H54 (cell line): ENCODE data around the gene TMEM94.
A peak's percentile ranks its signal among the peaks of the same experiment; 100 is the strongest.

ENCODE experiments used
- DNase-seq: peaks from one replicate; pipeline ENCODE4 v3.0.0; 2011; ENCODE audit warnings: low spot score, mixed read lengths; ENCODE audit not compliant: insufficient read length
- FAIRE-seq: peaks from 3 replicates; lab custom pipeline; 2011; peaks lifted over from hg19 to GRCh38; lab: Jason Lieb, UNC
- POLR2A ChIP-seq: IDR thresholded peaks from 2 replicates; pipeline ENCODE4 v1.6.1; 2011; ENCODE audit warnings: low read depth, mild to moderate bottlenecking, low read length

Gene TMEM94

GRCh38 chr17:75456417-75457046 is at the start of gene TMEM94:
Gene TMEM94, plus strand, starts transcription at chr17:75456635. Its CDS starts 15,271 bp downstream, at chr17:75471906.
- DNase-seq (peak; percentile 98), FAIRE-seq (peak; percentile 55)
- TF ChIP-seq POLR2A: peak; percentile 42

DNA sequence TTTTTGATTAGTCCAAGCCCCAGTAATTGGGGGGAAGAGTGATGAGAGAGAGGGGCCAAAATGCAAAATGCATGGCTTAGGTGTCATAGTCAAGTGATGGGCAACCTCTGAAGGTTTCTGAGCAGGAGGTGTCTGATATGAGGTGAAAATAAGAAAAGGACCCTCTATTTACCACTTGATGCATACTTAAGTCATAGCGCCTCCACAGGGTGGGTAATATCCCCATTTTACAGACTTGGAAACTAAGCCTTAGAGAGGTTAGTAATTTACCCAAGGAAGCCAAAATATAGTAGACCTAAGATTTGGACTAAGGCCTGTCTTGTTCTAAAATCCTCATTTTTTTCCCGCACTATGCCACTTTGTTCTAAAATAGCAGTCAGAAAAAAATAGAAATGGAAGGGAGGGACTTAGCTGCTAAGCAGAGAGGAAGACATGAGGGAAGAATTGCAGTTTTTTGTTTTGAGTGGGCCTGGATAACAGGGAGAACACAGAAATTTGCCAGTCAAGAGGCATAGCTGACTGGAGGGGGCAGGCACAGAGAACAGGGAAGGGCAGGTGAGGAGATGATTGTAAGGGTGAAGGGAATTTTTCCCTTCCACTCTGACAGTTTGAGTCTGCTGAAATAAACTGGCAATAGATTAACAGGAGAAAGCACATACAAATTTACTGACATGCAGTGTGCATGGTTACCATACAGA is 48.6 kb upstream of the TMEM94 start:
- TF ChIP-seq POLR2A: no peak
- no peak for FAIRE-seq
- no peak for DNase-seq

GRCh38 chr17:75410141-75410540 is 46.3 kb upstream of the TMEM94 start:
- no peak for DNase-seq
- FAIRE-seq: no peak
- no peak for TF ChIP-seq POLR2A

DNA sequence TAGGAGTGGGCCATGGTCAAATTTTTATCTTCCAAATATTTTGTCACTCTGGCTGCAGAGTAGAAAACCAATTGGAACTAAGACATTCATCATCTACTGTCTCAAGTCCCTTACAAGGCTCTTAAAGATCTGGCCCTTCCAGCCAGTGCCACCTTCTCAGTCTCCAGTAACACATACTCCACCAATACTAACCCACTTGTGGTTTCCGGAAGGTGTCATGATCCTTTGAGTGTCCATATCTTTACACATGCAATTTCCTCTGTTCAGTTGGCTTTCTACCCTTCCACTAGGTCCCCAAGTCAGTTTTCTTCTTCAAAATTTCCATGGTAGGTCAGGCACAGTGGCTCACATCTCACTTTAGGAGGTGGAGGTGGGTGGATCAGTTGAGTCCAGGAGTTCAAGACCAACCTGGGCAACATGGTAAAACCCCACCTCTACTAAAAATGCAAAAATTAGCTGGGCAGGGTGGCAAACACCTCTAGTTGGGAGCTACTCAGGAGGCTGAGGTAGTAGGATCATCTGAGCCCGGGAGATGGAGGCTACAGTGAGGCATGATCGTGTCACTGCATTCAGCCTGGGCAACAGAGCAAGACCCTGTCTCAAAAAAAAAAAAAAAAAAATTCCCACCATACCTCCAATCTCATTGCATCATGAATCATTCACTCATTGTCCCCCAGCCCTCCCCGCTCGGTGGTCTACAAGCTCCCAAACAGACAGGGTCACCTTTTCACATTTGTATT is 44.9 kb upstream of the TMEM94 start:
- TF ChIP-seq POLR2A: no peak
- no peak for FAIRE-seq
- DNase-seq: no peak

- DNase-seq (no peak), FAIRE-seq (peak; percentile 6)
- TF ChIP-seq POLR2A: no peak
These were observed 43.7 kb upstream of the TMEM94 start for GRCh38 chr17:75412455-75413317.

DNA sequence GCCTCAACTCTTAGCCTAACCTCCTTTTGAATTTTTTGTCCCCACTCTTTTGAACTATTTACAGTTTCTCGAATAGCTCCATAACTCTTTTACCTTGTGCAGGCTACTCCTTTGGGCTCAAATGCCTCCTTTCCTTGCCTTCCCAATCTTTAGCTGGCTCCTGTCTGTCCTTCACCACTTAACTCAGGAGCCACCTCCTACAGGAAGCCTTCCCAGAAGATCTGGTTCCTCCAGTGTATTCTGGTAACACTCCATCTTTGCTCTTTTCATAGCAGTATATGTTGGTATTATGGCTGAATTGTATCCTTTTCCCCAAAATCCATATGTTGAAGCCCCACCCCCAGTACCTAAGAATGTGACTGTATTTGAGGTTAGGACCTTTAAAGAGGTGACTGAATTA is 41.9 kb upstream of the TMEM94 start:
- DNase-seq: no peak
- FAIRE-seq: no peak
- no peak for TF ChIP-seq POLR2A

DNA sequence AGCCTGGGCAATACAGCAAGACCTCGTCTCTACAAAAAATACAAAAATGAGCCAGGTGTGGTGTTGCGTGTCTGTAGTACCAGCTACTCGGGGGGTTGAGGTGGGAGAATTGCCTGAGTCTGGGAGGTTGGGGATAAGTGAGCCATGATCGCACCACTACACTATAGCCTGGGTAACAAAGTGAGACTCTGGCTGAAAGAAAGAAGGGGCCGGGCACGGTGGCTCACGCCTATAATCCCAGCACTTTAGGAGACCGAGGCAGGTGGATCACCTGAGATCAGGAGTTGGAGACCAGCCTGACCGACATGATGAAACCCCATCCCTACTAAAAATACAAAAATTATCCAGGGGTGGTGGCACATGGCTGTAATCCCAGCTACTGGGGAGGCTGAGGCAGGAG is 40.4 kb upstream of the TMEM94 start:
- DNase-seq (no peak), FAIRE-seq (no peak)
- no peak for TF ChIP-seq POLR2A

- no peak for TF ChIP-seq POLR2A
- no peak for DNase-seq
- FAIRE-seq: no peak
These were observed 39.3 kb upstream of the TMEM94 start for GRCh38 chr17:75417054-75417580.

DNA sequence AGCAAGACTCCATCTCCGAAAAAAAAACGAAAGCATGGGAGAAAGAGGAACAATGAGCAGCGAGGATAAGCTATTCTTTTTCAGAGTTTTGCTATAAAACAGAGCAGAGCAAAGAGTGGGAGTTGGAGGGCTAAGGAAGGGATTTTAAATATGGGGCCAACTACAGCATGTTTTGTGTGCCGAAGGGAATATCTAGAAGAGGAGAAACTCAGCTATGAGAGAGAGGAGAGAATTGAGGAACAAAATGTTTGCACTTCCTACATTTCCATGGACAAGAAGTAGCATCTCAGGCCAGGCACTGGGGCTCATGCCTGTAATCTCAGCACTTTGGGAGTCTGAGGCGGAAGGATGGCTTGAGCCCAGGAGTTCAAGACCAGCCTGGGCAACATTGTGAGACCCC is 37.9 kb upstream of the TMEM94 start:
- DNase-seq (no peak), FAIRE-seq (no peak)
- no peak for TF ChIP-seq POLR2A

- FAIRE-seq: peak; percentile 15
These were observed 27.6 kb upstream of the TMEM94 start for GRCh38 chr17:75428543-75429469.

DNA sequence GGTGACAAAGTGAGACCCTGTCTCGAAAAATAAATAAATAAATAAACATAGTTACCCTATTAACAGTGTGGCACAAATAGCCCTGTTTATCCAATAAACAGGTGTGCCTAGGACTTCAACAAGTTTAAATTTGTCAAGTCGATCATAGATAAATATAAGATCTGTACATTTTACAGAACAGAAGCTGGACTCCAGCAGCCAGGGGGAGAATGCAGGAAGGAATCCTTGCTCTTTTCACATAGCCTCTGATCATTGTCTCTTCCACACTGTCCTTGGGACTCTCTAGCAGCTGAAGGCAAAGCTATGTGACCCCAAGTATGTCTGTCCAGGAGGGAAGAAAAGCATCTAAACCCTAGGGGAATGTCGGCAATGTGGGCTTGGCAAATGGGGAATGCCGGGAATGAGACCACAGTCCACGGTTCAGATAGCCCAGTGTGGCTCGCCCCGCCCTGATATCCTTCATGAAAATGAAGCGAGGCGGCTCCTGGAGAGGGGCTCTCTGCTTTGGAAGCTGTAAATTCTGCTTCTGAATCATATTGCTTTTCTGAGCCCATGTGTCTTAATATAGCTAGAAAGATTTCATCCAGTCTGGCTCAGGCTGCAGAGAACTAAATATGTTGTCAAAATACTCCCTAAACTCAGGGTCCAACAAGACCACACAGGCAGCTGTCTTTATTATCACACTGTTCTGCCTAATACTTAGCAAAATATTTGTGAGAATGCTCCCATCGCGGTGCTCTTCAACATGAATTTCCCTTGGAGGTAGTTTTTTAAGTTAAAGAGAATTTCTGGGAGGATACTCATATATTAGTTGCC is 26.1 kb upstream of the TMEM94 start:
- DNase-seq: peak; percentile 57
- no peak for FAIRE-seq
- TF ChIP-seq POLR2A: 0 out of 2 replicates have a peak, but pooled peaks have one; percentile 15

More at GRCh38 chr17:75428543-75429469, 27.6 kb upstream of the TMEM94 start:
- no peak for TF ChIP-seq POLR2A
- DNase-seq: peak; percentile 67
